Embryonic facial prominence (tissue), 1 donor: ENCODE results near the gene ZBBX.
"Not testable (repeated sequence)": the region's sequence is repeated elsewhere in the genome, so short reads cannot be mapped to it uniquely, and the experiment has no call there.

Experiments used
- DNase-seq: peaks from one replicate; pipeline ENCODE4 v3.0.0-alpha.2; 2016; ENCODE audit errors: extremely low spot score

ZBBX gene

GRCh38 chr3:167380004-167380689 lies at the start of gene ZBBX:
ZBBX (minus strand) TSS chr3:167380297; CDS start chr3:167372901, 7,396 bp downstream.
- DNase-seq = peak; percentile 76

- not testable (repeated sequence) for DNase-seq
These were observed 46.9 kb upstream of the ZBBX start for GRCh38 chr3:167426962-167427361.

GRCh38 chr3:167422396-167422795 lies 42.3 kb upstream of the ZBBX start:
- not testable (repeated sequence) for DNase-seq

GRCh38 chr3:167409611-167410010 lies 29.5 kb upstream of the ZBBX start:
- no peak for DNase-seq

GRCh38 chr3:167406876-167407492 lies 26.9 kb upstream of the ZBBX start:
- DNase-seq = no peak

- DNase-seq = no peak
These were observed 17.7 kb upstream of the ZBBX start for GRCh38 chr3:167397826-167398225.

GRCh38 chr3:167396075-167396474 lies 16.0 kb upstream of the ZBBX start:
- no peak for DNase-seq

- no peak for DNase-seq
These were observed 13.9 kb upstream of the ZBBX start for GRCh38 chr3:167394003-167394402.

- no peak for DNase-seq
These were observed 2.1 kb upstream of the ZBBX start for GRCh38 chr3:167382155-167382554.

GRCh38 chr3:167375478-167375877 lies 4.6 kb downstream of the ZBBX start:
- no peak for DNase-seq

GRCh38 chr3:167372138-167372537 lies 8.0 kb downstream of the ZBBX start:
- DNase-seq = no peak

- no peak for DNase-seq
These were observed 18.1 kb downstream of the ZBBX start for GRCh38 chr3:167361948-167362347.

GRCh38 chr3:167361306-167361705 lies 18.8 kb downstream of the ZBBX start:
- DNase-seq = no peak

GRCh38 chr3:167355446-167355845 lies 24.7 kb downstream of the ZBBX start:
- DNase-seq = no peak

- no peak for DNase-seq
These were observed 25.3 kb downstream of the ZBBX start for GRCh38 chr3:167354751-167355150.

- no peak for DNase-seq
These were observed 29.7 kb downstream of the ZBBX start for GRCh38 chr3:167350245-167350862.

GRCh38 chr3:167346171-167346570 lies 33.9 kb downstream of the ZBBX start:
- no peak for DNase-seq

- DNase-seq = no peak
These were observed 48.9 kb downstream of the ZBBX start for GRCh38 chr3:167330993-167331785.

GRCh38 chr3:167323572-167323971 lies 56.5 kb downstream of the ZBBX start:
- no peak for DNase-seq

- DNase-seq = no peak
These were observed 61.0 kb downstream of the ZBBX start for GRCh38 chr3:167318996-167319615.

GRCh38 chr3:167318306-167318705 lies 61.8 kb downstream of the ZBBX start:
- DNase-seq = no peak

GRCh38 chr3:167306319-167306718 lies 73.8 kb downstream of the ZBBX start:
- no peak for DNase-seq
